Measurements from ENCODE around the gene CRAT. TPM values are rescaled to one million over a fixed set of nuclear protein-coding genes. Genes with fewer than 3 reads are reported as not detected.

Gene CRAT
- total RNA-seq, 2 donors from 2014 or later: 21.4 to 23.8 TPM

- no peaks in the 10 kb centered on the region for H3K27me3 Mint-ChIP-seq (ENCODE audit: low read depth)
- H3K36me3 Mint-ChIP-seq (ENCODE audit: insufficient read depth in 2 of 2): no peaks in the 10 kb centered on the region
- peak overlapping the region; percentile 90 for H3K27ac Mint-ChIP-seq
- H3K9me3 Mint-ChIP-seq: no peaks in the 10 kb centered on the region
- ATAC-seq (replicated peaks in 1 of 2) (no peak), DNase-seq (peak; percentile 36 to 43)
- peak overlapping the region; percentile 94 to 98 for H3K4me3 Mint-ChIP-seq
- H3K4me1 Mint-ChIP-seq (ENCODE audit: low read depth): peaks cover 41% of the 10 kb centered on the region
These were observed 1.0 kb upstream of the CRAT start for GRCh38 chr9:129111528-129112151.

- Mint-ChIP-seq H3K9me3 (no peaks in the 10 kb centered on the region), H3K27me3 (ENCODE audit: low read depth) (no peaks in the 10 kb centered on the region), H3K27ac (no peak overlapping the region), H3K4me3 (peak overlapping the region; percentile 94 to 98), H3K4me1 (ENCODE audit: low read depth) (peaks cover 38% of the 10 kb centered on the region), H3K36me3 (ENCODE audit: insufficient read depth in 2 of 2) (no peaks in the 10 kb centered on the region)
- no peak for ATAC-seq (replicated peaks in 1 of 2)
- peak in 1 of 2 donors; percentile 17 for DNase-seq
These were observed 447 bp downstream of the CRAT start for GRCh38 chr9:129109952-129110739.

GRCh38 chr9:129109537-129109903 lies 1.1 kb downstream of the CRAT start:
- H3K27me3 Mint-ChIP-seq (ENCODE audit: low read depth): no peaks in the 10 kb centered on the region
- H3K4me3 Mint-ChIP-seq: peak overlapping the region; percentile 48 to 80
- peaks cover 32% of the 10 kb centered on the region for H3K4me1 Mint-ChIP-seq (ENCODE audit: low read depth)
- H3K9me3 Mint-ChIP-seq: no peaks in the 10 kb centered on the region
- H3K27ac Mint-ChIP-seq: no peak overlapping the region
- ATAC-seq (replicated peaks in 1 of 2) (no peak), DNase-seq (peak; percentile 19 to 34)
- no peaks in the 10 kb centered on the region for H3K36me3 Mint-ChIP-seq (ENCODE audit: insufficient read depth in 2 of 2)

- no peaks in the 10 kb centered on the region for H3K9me3 Mint-ChIP-seq
- peak overlapping the region; percentile 48 to 80 for H3K4me3 Mint-ChIP-seq
- H3K4me1 Mint-ChIP-seq (ENCODE audit: low read depth): peaks cover 26% of the 10 kb centered on the region
- no peaks in the 10 kb centered on the region for H3K27me3 Mint-ChIP-seq (ENCODE audit: low read depth)
- no peak overlapping the region for H3K27ac Mint-ChIP-seq
- H3K36me3 Mint-ChIP-seq (ENCODE audit: insufficient read depth in 2 of 2): no peaks in the 10 kb centered on the region
- ATAC-seq (replicated peaks in 1 of 2): no peak
- no peak for DNase-seq
These were observed 1.6 kb downstream of the CRAT start for GRCh38 chr9:129108805-129109536.

- peak overlapping the region in 1 of 2 donors; percentile 80 for H3K4me3 Mint-ChIP-seq
- H3K27ac Mint-ChIP-seq: no peak overlapping the region
- H3K4me1 Mint-ChIP-seq (ENCODE audit: low read depth): peaks cover 19% of the 10 kb centered on the region
- H3K27me3 Mint-ChIP-seq (ENCODE audit: low read depth): no peaks in the 10 kb centered on the region
- no peak for ATAC-seq (replicated peaks in 1 of 2)
- H3K36me3 Mint-ChIP-seq (ENCODE audit: insufficient read depth in 2 of 2): no peaks in the 10 kb centered on the region
- no peaks in the 10 kb centered on the region for H3K9me3 Mint-ChIP-seq
- no peak for DNase-seq
These were observed 2.3 kb downstream of the CRAT start for GRCh38 chr9:129108083-129108804.

GRCh38 chr9:129107651-129108050 lies 2.9 kb downstream of the CRAT start:
- H3K36me3 Mint-ChIP-seq (ENCODE audit: insufficient read depth in 2 of 2): no peaks in the 10 kb centered on the region
- no peak overlapping the region for H3K4me3 Mint-ChIP-seq
- DNase-seq: no peak
- no peak overlapping the region for H3K27ac Mint-ChIP-seq
- no peak for ATAC-seq (replicated peaks in 1 of 2)
- H3K4me1 Mint-ChIP-seq (ENCODE audit: low read depth): peaks cover 19% of the 10 kb centered on the region
- no peaks in the 10 kb centered on the region for H3K27me3 Mint-ChIP-seq (ENCODE audit: low read depth)
- no peaks in the 10 kb centered on the region for H3K9me3 Mint-ChIP-seq

- no peak overlapping the region for H3K4me3 Mint-ChIP-seq
- no peaks in the 10 kb centered on the region for H3K9me3 Mint-ChIP-seq
- DNase-seq (no peak), ATAC-seq (replicated peaks in 1 of 2) (no peak)
- no peaks in the 10 kb centered on the region for H3K36me3 Mint-ChIP-seq (ENCODE audit: insufficient read depth in 2 of 2)
- H3K4me1 Mint-ChIP-seq (ENCODE audit: low read depth): peaks cover 13% of the 10 kb centered on the region
- H3K27me3 Mint-ChIP-seq (ENCODE audit: low read depth): no peaks in the 10 kb centered on the region
- H3K27ac Mint-ChIP-seq: no peak overlapping the region
These were observed 4.5 kb downstream of the CRAT start for GRCh38 chr9:129105857-129106694.

GRCh38 chr9:129104051-129104450 lies 6.5 kb downstream of the CRAT start:
- Mint-ChIP-seq H3K4me3 (no peak overlapping the region), H3K36me3 (ENCODE audit: insufficient read depth in 2 of 2) (no peaks in the 10 kb centered on the region), H3K27ac (no peak overlapping the region), H3K4me1 (ENCODE audit: low read depth) (peaks cover 5% of the 10 kb centered on the region), H3K9me3 (no peaks in the 10 kb centered on the region), H3K27me3 (ENCODE audit: low read depth) (no peaks in the 10 kb centered on the region)
- no peak for ATAC-seq (replicated peaks in 1 of 2)
- DNase-seq: no peak

- no peak overlapping the region for H3K27ac Mint-ChIP-seq
- ATAC-seq (replicated peaks in 1 of 2): no peak
- no peak overlapping the region for H3K4me3 Mint-ChIP-seq
- H3K36me3 Mint-ChIP-seq (ENCODE audit: insufficient read depth in 2 of 2): no peaks in the 10 kb centered on the region
- peaks cover under 1% of the 10 kb centered on the region for H3K4me1 Mint-ChIP-seq (ENCODE audit: low read depth)
- no peaks in the 10 kb centered on the region for H3K27me3 Mint-ChIP-seq (ENCODE audit: low read depth)
- DNase-seq: no peak
- no peaks in the 10 kb centered on the region for H3K9me3 Mint-ChIP-seq
These were observed 7.0 kb downstream of the CRAT start for GRCh38 chr9:129103595-129103965.

GRCh38 chr9:129102791-129103594 lies 7.6 kb downstream of the CRAT start:
- Mint-ChIP-seq H3K36me3 (ENCODE audit: insufficient read depth in 2 of 2) (no peaks in the 10 kb centered on the region), H3K4me3 (no peak overlapping the region), H3K27me3 (ENCODE audit: low read depth) (no peaks in the 10 kb centered on the region), H3K9me3 (no peaks in the 10 kb centered on the region), H3K27ac (no peak overlapping the region), H3K4me1 (ENCODE audit: low read depth) (no peaks in the 10 kb centered on the region)
- ATAC-seq (replicated peaks in 1 of 2): peak; percentile 33 to 45
- peak in 1 of 2 donors; percentile 29 for DNase-seq

GRCh38 chr9:129102095-129102525 lies 8.5 kb downstream of the CRAT start:
- H3K4me3 Mint-ChIP-seq: no peak overlapping the region
- no peaks in the 10 kb centered on the region for H3K4me1 Mint-ChIP-seq (ENCODE audit: low read depth)
- H3K27me3 Mint-ChIP-seq (ENCODE audit: low read depth): no peaks in the 10 kb centered on the region
- no peak overlapping the region for H3K27ac Mint-ChIP-seq
- no peak for DNase-seq
- no peaks in the 10 kb centered on the region for H3K9me3 Mint-ChIP-seq
- H3K36me3 Mint-ChIP-seq (ENCODE audit: insufficient read depth in 2 of 2): no peaks in the 10 kb centered on the region
- ATAC-seq (replicated peaks in 1 of 2): no peak

GRCh38 chr9:129101279-129101678 lies 9.3 kb downstream of the CRAT start:
- no peaks in the 10 kb centered on the region for H3K27me3 Mint-ChIP-seq (ENCODE audit: low read depth)

More at GRCh38 chr9:129101279-129101678, 9.3 kb downstream of the CRAT start:
- DNase-seq: no peak
- Mint-ChIP-seq H3K9me3 (no peaks in the 10 kb centered on the region), H3K27ac (no peak overlapping the region), H3K4me3 (no peak overlapping the region), H3K36me3 (ENCODE audit: insufficient read depth in 2 of 2) (no peaks in the 10 kb centered on the region), H3K4me1 (ENCODE audit: low read depth) (no peaks in the 10 kb centered on the region)
- no peak for ATAC-seq (replicated peaks in 1 of 2)
